IMR-90 (cell line): ENCODE results near the gene MEF2B. TPM values are rescaled to one million over a fixed set of nuclear protein-coding genes. Genes with fewer than 3 reads are reported as not detected.

Experiments used
- ATAC-seq: fragments of 200-7000 bp; cut with Tn5 transposase; 2 replicates; pipeline ENCODE4 v1.9.1; 2020; ENCODE audit warnings: low read depth, mild to moderate bottlenecking, moderate library complexity
- BruUV-seq: library from RNA; stranded (reverse); fragments of 400-500 nt; replicated peaks from 2 replicates; lab custom pipeline; 2021; lab: Mats Ljungman, UMichigan
- CTCF ChIA-PET: fragments of 300-600 bp; formaldehyde crosslinking; extraction: SDS; loops from one replicate; lab custom pipeline; 2021; ENCODE audit warnings: antibody characterized with exemption; lab: Yijun Ruan, JAX
- POLR2A ChIA-PET: fragments of 300-600 bp; sonication (Branson Sonifier 250); formaldehyde crosslinking; loops from one replicate; lab custom pipeline; 2022; ENCODE audit warnings: antibody characterized with exemption; ENCODE audit not compliant: unreplicated experiment; lab: Charles Lee
- DNase-seq: peaks from one replicate; pipeline ENCODE4 v3.0.0; 2013
- H2AFZ ChIP-seq: replicated peaks from 2 replicates; pipeline ENCODE3; 2013; ENCODE audit warnings: low read length, mild to moderate bottlenecking; ENCODE audit not compliant: poor library complexity
- H2AK5ac ChIP-seq: 2 replicates; pipeline ENCODE4 v1.6.1; 2013; ENCODE audit warnings: low read depth, low read length, inconsistent platforms
- H2AK9ac ChIP-seq: replicated peaks from 2 replicates; pipeline ENCODE3; 2013; ENCODE audit warnings: mild to moderate bottlenecking, low read depth, low read length, moderate library complexity; ENCODE audit not compliant: poor library complexity
- H2BK120ac ChIP-seq: 2 replicates; pipeline ENCODE4 v1.6.1; 2013; ENCODE audit warnings: low read depth, low read length, inconsistent platforms
- H2BK15ac ChIP-seq: 3 replicates; pipeline ENCODE4 v1.6.1; 2013; ENCODE audit warnings: low read depth, low read length, inconsistent platforms
- H2BK20ac ChIP-seq: 2 replicates; pipeline ENCODE4 v1.6.1; 2013; ENCODE audit warnings: low read depth, mild to moderate bottlenecking, inconsistent platforms, low read length, moderate library complexity
- H2BK5ac ChIP-seq: 2 replicates; pipeline ENCODE4 v1.6.1; 2013; ENCODE audit warnings: mild to moderate bottlenecking, low read depth, low read length, inconsistent platforms; ENCODE audit not compliant: poor library complexity, severe bottlenecking
- H3K14ac ChIP-seq: replicated peaks from 2 replicates; pipeline ENCODE4 v1.6.1; 2013; ENCODE audit warnings: low read depth, low read length, inconsistent platforms
- H3K18ac ChIP-seq: 2 replicates; pipeline ENCODE4 v1.6.1; 2013; ENCODE audit warnings: low read depth, low read length, control low read depth
- H3K23ac ChIP-seq: 2 replicates; pipeline ENCODE4 v1.6.1; 2013; ENCODE audit warnings: low read depth, low read length, inconsistent platforms
- H3K27ac ChIP-seq: 2 replicates; pipeline ENCODE4 v1.5.1; 2013; ENCODE audit warnings: mild to moderate bottlenecking, control low read depth, low read length; ENCODE audit not compliant: insufficient read depth
- H3K27me3 ChIP-seq: 2 replicates; pipeline ENCODE4 v1.6.1; 2013; ENCODE audit warnings: low read length; ENCODE audit not compliant: control insufficient read depth, insufficient read depth
- H3K36me3 ChIP-seq: 2 replicates; pipeline ENCODE4 v1.6.1; 2013; ENCODE audit warnings: low read length, mixed read lengths; ENCODE audit not compliant: control insufficient read depth, insufficient read depth
- H3K4ac ChIP-seq: 2 replicates; pipeline ENCODE4 v1.6.1; 2013; ENCODE audit warnings: low read depth, low read length, inconsistent platforms
- H3K4me1 ChIP-seq: 2 replicates; pipeline ENCODE4 v1.6.1; 2013; ENCODE audit warnings: low read length, mixed read lengths; ENCODE audit not compliant: control insufficient read depth, insufficient read depth
- H3K4me2 ChIP-seq: 2 replicates; pipeline ENCODE4 v1.6.1; 2013; ENCODE audit warnings: low read depth, mild to moderate bottlenecking, control low read depth, low read length, moderate library complexity
- H3K4me3 ChIP-seq: 2 replicates; pipeline ENCODE4 v1.5.1; 2013; ENCODE audit warnings: low read depth, mild to moderate bottlenecking, control low read depth, low read length, moderate library complexity; ENCODE audit not compliant: insufficient read depth
- H3K56ac ChIP-seq: 2 replicates; pipeline ENCODE4 v1.6.1; 2013; ENCODE audit warnings: low read length, inconsistent platforms; ENCODE audit not compliant: insufficient read depth; ENCODE audit errors: extremely low read depth
- H3K79me1 ChIP-seq, 2 experiments: 2 replicates each; pipeline ENCODE4 v1.6.1; 2013; ENCODE audit warnings: low read length in 2 of 2, inconsistent platforms in 1 of 2, low read depth in 1 of 2
- H3K9ac ChIP-seq: 2 replicates; pipeline ENCODE4 v1.6.1; 2013; ENCODE audit warnings: low read depth, low read length, control low read depth
- H3K9me1 ChIP-seq: 2 replicates; pipeline ENCODE4 v1.6.1; 2013; ENCODE audit warnings: low read length, inconsistent platforms; ENCODE audit not compliant: insufficient read depth
- H3K9me3 ChIP-seq: 2 replicates; pipeline ENCODE4 v1.6.1; 2013; ENCODE audit warnings: low read length; ENCODE audit not compliant: control insufficient read depth, insufficient read depth
- H4K20me1 ChIP-seq: 2 replicates; pipeline ENCODE4 v1.6.1; 2013; ENCODE audit warnings: low read length, inconsistent platforms; ENCODE audit not compliant: insufficient read depth
- H4K5ac ChIP-seq: 2 replicates; pipeline ENCODE4 v1.6.1; 2013; ENCODE audit warnings: mild to moderate bottlenecking, low read depth, low read length, control low read depth
- H4K8ac ChIP-seq, 2 experiments: 2 replicates each; pipeline ENCODE4 v1.6.1; 2013; ENCODE audit warnings: low read depth in 2 of 2, low read length in 2 of 2, control low read depth in 1 of 2, inconsistent platforms in 1 of 2
- H4K91ac ChIP-seq: 2 replicates; pipeline ENCODE4 v1.6.1; 2013; ENCODE audit warnings: low read depth, low read length, inconsistent platforms; ENCODE audit not compliant: insufficient read depth
- BHLHE40 ChIP-seq: fragments of 150-350 bp; IDR thresholded peaks from 2 replicates; pipeline ENCODE4 v1.6.1; 2016; ENCODE audit warnings: mild to moderate bottlenecking, low read depth, low read length
- MAFK ChIP-seq: IDR thresholded peaks from 2 replicates; pipeline ENCODE4 v1.6.1; 2012; ENCODE audit warnings: low read depth, low read length, improper control_type of control experiment
- MXI1 ChIP-seq: IDR thresholded peaks from 2 replicates; pipeline ENCODE4 v1.6.1; 2012; ENCODE audit warnings: low read depth, mild to moderate bottlenecking, low read length, moderate library complexity, borderline replicate concordance
- WGBS, 2 experiments: methylation state at CpG; one replicate each; pipeline versions ENCODE4 v1.1.5 to v1.1.7; 2013; ENCODE audit warnings: missing lambda C conversion rate in 2 of 2; ENCODE audit not compliant: insufficient read length in 1 of 2; ENCODE audit errors: extremely low coverage in 2 of 2; 5-methylcytosine and 5-hydroxymethylcytosine counted together
- dilution Hi-C: fragments of 300-500 bp; cut with HindIII; formaldehyde crosslinking; loops from one replicate; pipeline ENCODE4 v1.14.3; 2018; ENCODE audit warnings: low sequenced_read_pairs; ENCODE audit not compliant: unreplicated experiment
- in situ Hi-C: fragments of 300-500 bp; cut with MboI; formaldehyde crosslinking; loops from 3 replicates; pipeline ENCODE4 v1.14.3; 2019; ENCODE audit warnings: low sequenced_read_pairs, inconsistent platforms, mixed read lengths
- intact Hi-C: fragments of 100-400 bp; cut with micrococcal nuclease; formaldehyde crosslinking; loops from 2 replicates; pipeline ENCODE4 v1.10.0; 2022
- polyA plus RNA-seq, 3 experiments: library from polyadenylated mRNA; depleted of rRNA; stranded (reverse); fragments of >200 nt; gene quantifications; 2 replicates each; pipeline ENCODE4 v1.2.3, GENCODE V29; 2012; ENCODE audit warnings: low replicate concordance in 1 of 3
- total RNA-seq: library from RNA; depleted of rRNA; stranded (reverse); fragments of >200 nt; gene quantifications from 2 replicates; pipeline ENCODE4 v1.2.3, GENCODE V29; 2012
- TF ChIP-seq, protein P1 (sequence below): conservative IDR thresholded peaks from 2 replicates; pipeline ENCODE4 v1.5.1; 2012; ENCODE audit warnings: mild to moderate bottlenecking, low read depth, low read length, improper control_type of control experiment
- TF ChIP-seq, protein P2 (sequence below): fragments of 150-350 bp; IDR thresholded peaks from 2 replicates; pipeline ENCODE4 v1.6.1; 2017; ENCODE audit warnings: mild to moderate bottlenecking, antibody characterized with exemption, low read length, low read depth

The MEF2B gene
- total and polyA plus RNA-seq, 2 of the 4 experiments (the other 2 are of a cell fraction) = 0.18 to 0.94 TPM

DNA sequence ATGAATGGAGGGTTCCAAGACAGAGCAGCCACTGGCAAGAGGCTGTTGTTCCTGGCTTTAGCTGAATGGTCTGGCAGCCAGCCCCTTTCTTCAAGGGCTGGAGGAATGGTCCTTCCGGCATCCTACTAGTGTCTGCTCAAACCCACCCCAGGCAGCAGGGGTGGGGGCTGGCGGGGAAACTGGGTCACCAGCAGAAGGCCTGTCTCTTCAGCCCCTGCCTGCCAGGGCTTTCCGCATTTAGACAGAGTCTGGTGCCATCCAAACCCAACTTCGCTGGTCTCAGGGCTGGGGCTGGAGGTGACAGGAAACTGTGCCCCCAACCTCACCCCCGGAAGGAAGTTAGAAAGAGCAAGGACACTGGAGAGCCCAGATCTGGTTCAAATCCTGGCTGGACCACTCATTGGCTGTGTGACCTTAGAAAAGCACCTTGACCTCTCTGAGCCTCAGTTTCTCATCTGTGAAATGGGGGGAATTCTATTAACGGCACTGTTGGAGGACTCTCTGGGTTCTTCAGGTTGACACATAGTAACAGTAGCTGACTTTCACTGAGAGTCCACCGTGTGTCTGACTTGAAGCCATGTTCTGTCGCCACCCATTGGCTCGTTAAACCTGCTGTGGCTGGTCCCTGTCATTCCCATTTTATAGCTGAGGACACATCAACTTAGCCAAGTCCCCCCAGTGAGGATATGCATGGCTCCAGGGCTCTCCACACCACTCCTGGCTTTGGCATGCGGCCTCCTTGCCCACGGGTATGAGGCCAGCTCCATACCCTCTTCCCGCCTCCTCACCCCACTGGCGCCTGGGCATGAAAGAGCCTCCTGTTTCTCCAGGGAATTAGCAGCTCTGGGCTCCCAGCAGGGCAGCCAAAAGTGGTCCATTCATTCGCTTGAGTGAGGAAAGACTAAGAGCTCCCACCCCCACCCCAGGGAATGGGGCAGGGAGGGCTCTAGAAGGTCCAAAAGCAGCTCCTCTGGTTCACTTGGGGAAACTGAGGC, 35.6 kb upstream of the MEF2B start:
- no peak overlapping the region for H4K5ac ChIP-seq
- no peak overlapping the region for H3K4ac ChIP-seq
- peaks cover 5 to 19% of the 10 kb centered on the region in 2 experiments for H3K79me1 ChIP-seq
- no peak for ATAC-seq
- H3K4me3 ChIP-seq = no peak overlapping the region
- no peak overlapping the region for H2BK120ac ChIP-seq
- TF ChIP-seq, protein P1, sequence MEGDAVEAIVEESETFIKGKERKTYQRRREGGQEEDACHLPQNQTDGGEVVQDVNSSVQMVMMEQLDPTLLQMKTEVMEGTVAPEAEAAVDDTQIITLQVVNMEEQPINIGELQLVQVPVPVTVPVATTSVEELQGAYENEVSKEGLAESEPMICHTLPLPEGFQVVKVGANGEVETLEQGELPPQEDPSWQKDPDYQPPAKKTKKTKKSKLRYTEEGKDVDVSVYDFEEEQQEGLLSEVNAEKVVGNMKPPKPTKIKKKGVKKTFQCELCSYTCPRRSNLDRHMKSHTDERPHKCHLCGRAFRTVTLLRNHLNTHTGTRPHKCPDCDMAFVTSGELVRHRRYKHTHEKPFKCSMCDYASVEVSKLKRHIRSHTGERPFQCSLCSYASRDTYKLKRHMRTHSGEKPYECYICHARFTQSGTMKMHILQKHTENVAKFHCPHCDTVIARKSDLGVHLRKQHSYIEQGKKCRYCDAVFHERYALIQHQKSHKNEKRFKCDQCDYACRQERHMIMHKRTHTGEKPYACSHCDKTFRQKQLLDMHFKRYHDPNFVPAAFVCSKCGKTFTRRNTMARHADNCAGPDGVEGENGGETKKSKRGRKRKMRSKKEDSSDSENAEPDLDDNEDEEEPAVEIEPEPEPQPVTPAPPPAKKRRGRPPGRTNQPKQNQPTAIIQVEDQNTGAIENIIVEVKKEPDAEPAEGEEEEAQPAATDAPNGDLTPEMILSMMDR = no peak
- TF ChIP-seq MXI1 (no peak), BHLHE40 (no peak), MAFK (no peak)
- TF ChIP-seq, protein P2, sequence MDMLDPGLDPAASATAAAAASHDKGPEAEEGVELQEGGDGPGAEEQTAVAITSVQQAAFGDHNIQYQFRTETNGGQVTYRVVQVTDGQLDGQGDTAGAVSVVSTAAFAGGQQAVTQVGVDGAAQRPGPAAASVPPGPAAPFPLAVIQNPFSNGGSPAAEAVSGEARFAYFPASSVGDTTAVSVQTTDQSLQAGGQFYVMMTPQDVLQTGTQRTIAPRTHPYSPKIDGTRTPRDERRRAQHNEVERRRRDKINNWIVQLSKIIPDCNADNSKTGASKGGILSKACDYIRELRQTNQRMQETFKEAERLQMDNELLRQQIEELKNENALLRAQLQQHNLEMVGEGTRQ = no peak
- no peak overlapping the region for H3K18ac ChIP-seq
- no peak overlapping the region for H3K23ac ChIP-seq
- H2AK9ac ChIP-seq = no peak overlapping the region
- no peak overlapping the region for H3K9ac ChIP-seq
- no peak for DNase-seq
- H3K27me3 ChIP-seq = peaks cover 10% of the 10 kb centered on the region; the same call in 1 of the 2 replicates
- H3K9me3 ChIP-seq = no peaks in the 10 kb centered on the region
- no peaks in the 10 kb centered on the region for H4K20me1 ChIP-seq
- in situ Hi-C loops (no loop called here), dilution Hi-C loops (no loop called here), intact Hi-C loops (no loop called here)
- H3K36me3 ChIP-seq = peaks cover 10% of the 10 kb centered on the region; the same call in 1 of the 2 replicates
- no peak overlapping the region for H2BK15ac ChIP-seq
- peaks cover 3% of the 10 kb centered on the region; the same call in 1 of the 2 replicates for H3K4me1 ChIP-seq
- POLR2A ChIA-PET = interaction anchor here (0.6 kb wide), 1 partner anchor 185 kb away, joined by 3 read pairs; no protein-coding TSS in a partner anchor
- no peak overlapping the region for H4K91ac ChIP-seq
- CTCF ChIA-PET = no interaction called here
- no peak overlapping the region for H3K56ac ChIP-seq
- H2AFZ ChIP-seq = no peak overlapping the region
- H3K14ac ChIP-seq = no peak overlapping the region
- no peak overlapping the region for H4K8ac ChIP-seq
- no TSS peak for BruUV-seq
- H3K4me2 ChIP-seq = no peak overlapping the region
- 0 out of 2 replicates have a peak, but pooled peaks cover 5% of the 10 kb centered on the region for H3K9me1 ChIP-seq
- H2AK5ac ChIP-seq = no peak overlapping the region
- H2BK5ac ChIP-seq = no peak overlapping the region
- H3K27ac ChIP-seq = no peak overlapping the region
- no peak overlapping the region for H2BK20ac ChIP-seq
- 35% methylated on average over 4 of the region's 14 CpGs; no CpG with 5 or more reads in 1 of the 2 experiments for WGBS, 2 experiments
